ENCODE results near the gene MESP2. TPM values are rescaled to one million over a fixed set of nuclear protein-coding genes. Genes with fewer than 3 reads are reported as not detected.

Gene MESP2
- polyA plus RNA-seq, 1 of the 3 experiments (the other 2 are of a cell fraction): 0.31 TPM

- POLR2A ChIA-PET: no interaction called here
- 86% methylated on average over 6 of the region's 6 CpGs for WGBS (ENCODE audit: low lambda C conversion rate)
- TF ChIP-seq FOSL2 (IDR thresholded peaks at IDR 0.05; ENCODE audit: borderline replicate concordance, low read depth) (no peak), MXI1 (IDR thresholded peaks at IDR 0.05; ENCODE audit: low read depth, low read length) (no peak)
- no peak overlapping the region for H3K27ac ChIP-seq (ENCODE audit: low read depth in 2 of 2, low read length in 1 of 2)
- H3K36me3 ChIP-seq (replicated peaks in 1 of 2; ENCODE audit: control insufficient read depth in 1 of 2, insufficient read depth in 2 of 2, low read length in 1 of 2): no peaks in the 10 kb centered on the region
- no peaks in the 10 kb centered on the region for H3K27me3 ChIP-seq (ENCODE audit: insufficient read depth)
- H3F3A ChIP-seq (replicated peaks; ENCODE audit: insufficient read depth): peaks cover 5% of the 10 kb centered on the region
- H3K4me1 ChIP-seq (ENCODE audit: control insufficient read depth in 1 of 2, insufficient read depth in 2 of 2, low read depth in 1 of 2, low read length in 1 of 2): peaks cover 0 to 3% of the 10 kb centered on the region in 2 experiments; a peak in 1 of 4 replicates
- H3K9ac ChIP-seq: no peak overlapping the region
- H4K20me1 ChIP-seq (ENCODE audit: insufficient read depth): no peaks in the 10 kb centered on the region
- CTCF ChIA-PET: interaction anchor here (1.4 kb wide), 1 partner anchor 20 kb away, joined by 9 read pairs; no protein-coding TSS in a partner anchor
- no peaks in the 10 kb centered on the region for H3K79me2 ChIP-seq (ENCODE audit: insufficient read depth)
- no peaks in the 10 kb centered on the region for H3K9me3 ChIP-seq
- H3K4me3 ChIP-seq (ENCODE audit: low read depth in 2 of 2, low read length in 1 of 2): no peak overlapping the region
- H3K9me2 ChIP-seq: no peaks in the 10 kb centered on the region
- H3K4me2 ChIP-seq: no peak overlapping the region
- DNase-seq: no peak
- H2AFZ ChIP-seq (ENCODE audit: low read depth): no peak overlapping the region
Measured at GRCh38 chr15:89781055-89781454, 4.9 kb downstream of the MESP2 start.

DNA sequence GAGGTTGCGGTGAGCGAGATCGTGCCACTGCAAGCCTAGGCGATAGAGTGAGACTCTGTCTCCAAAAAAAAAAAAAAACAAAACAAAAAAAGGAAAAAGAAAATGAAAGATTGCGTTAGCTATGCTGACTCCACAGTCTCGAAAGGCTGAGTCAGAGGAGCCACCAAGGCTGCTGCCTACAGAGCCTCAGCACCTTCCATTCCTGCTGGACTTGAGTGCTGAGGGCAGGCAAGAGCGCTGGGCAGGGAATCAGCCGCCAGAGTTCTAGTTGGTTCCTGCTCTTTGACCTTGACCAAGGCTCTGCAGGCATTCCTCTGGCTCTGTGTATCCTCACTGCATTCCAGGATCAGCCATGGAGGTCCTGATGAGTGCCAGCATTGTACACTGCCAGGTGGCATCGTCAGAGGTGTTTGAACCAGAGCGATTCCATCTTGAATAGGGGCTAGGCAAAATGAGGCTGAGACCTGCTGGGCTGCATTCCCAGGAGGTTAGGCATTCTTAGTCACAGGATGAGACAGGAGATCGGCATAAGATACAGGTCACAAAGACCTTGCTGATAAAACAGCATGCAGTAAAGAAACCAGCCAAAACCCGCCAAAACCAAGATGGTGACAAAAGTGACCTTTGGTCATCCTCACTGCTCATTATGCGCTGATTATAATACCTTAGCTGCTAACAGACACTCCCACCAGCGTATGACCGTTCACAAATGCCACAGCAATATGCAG, 5.9 kb downstream of the MESP2 start:
- TF ChIP-seq RXRA (IDR thresholded peaks at IDR 0.05; ENCODE audit: borderline replicate concordance, low read depth) (no peak), CTCF (IDR thresholded peaks at IDR 0.05) (no peak), GATA2 (CRISPR knock-in tag; IDR thresholded peaks at IDR 0.05) (no peak), EZH2phosphoT487 (IDR thresholded peaks at IDR 0.05; ENCODE audit: borderline replicate concordance, low read depth) (no peak), YY1 (IDR thresholded peaks at IDR 0.05; ENCODE audit: low read depth) (no peak), MEF2A (IDR thresholded peaks at IDR 0.05; ENCODE audit: borderline replicate concordance, low read depth) (no peak), MXI1 (IDR thresholded peaks at IDR 0.05; ENCODE audit: low read depth, low read length) (no peak), SIN3A (IDR thresholded peaks at IDR 0.05; ENCODE audit: borderline replicate concordance, low read depth, low read length) (no peak), TAF1 (IDR thresholded peaks at IDR 0.05; ENCODE audit: borderline replicate concordance, low read depth, low read length) (no peak), NFIC (IDR thresholded peaks at IDR 0.05; ENCODE audit: borderline replicate concordance) (no peak), ELF1 (IDR thresholded peaks at IDR 0.05) (no peak), FOSL2 (IDR thresholded peaks at IDR 0.05; ENCODE audit: borderline replicate concordance, low read depth) (peak; percentile 53), EP300 (IDR thresholded peaks at IDR 0.05; ENCODE audit: borderline replicate concordance in 1 of 2, low read depth in 1 of 2, low read length in 1 of 2) (no peak), GABPA (IDR thresholded peaks at IDR 0.05; ENCODE audit: low read depth) (no peak), SMC3 (IDR thresholded peaks at IDR 0.05; ENCODE audit: low read depth, low read length) (no peak), MAX (IDR thresholded peaks at IDR 0.05; ENCODE audit: low read depth) (peak; percentile 39; the same call in 1 of the 2 replicates), FOXM1 (IDR thresholded peaks at IDR 0.05; ENCODE audit: low read depth) (no peak), RCOR1 (IDR thresholded peaks at IDR 0.05; ENCODE audit: low read length) (no peak), TCF12 (IDR thresholded peaks at IDR 0.05) (peak; percentile 33; the same call in 1 of the 2 replicates), CHD2 (IDR thresholded peaks at IDR 0.05; ENCODE audit: low read length, partially characterized antibody) (no peak), POLR2AphosphoS5 (IDR thresholded peaks at IDR 0.05; ENCODE audit: low read depth, low read length) (no peak)
- TF ChIP-seq, protein P1, sequence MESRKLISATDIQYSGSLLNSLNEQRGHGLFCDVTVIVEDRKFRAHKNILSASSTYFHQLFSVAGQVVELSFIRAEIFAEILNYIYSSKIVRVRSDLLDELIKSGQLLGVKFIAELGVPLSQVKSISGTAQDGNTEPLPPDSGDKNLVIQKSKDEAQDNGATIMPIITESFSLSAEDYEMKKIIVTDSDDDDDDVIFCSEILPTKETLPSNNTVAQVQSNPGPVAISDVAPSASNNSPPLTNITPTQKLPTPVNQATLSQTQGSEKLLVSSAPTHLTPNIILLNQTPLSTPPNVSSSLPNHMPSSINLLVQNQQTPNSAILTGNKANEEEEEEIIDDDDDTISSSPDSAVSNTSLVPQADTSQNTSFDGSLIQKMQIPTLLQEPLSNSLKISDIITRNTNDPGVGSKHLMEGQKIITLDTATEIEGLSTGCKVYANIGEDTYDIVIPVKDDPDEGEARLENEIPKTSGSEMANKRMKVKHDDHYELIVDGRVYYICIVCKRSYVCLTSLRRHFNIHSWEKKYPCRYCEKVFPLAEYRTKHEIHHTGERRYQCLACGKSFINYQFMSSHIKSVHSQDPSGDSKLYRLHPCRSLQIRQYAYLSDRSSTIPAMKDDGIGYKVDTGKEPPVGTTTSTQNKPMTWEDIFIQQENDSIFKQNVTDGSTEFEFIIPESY (IDR thresholded peaks at IDR 0.05; ENCODE audit: borderline replicate concordance, low read depth): 0 out of 2 replicates have a peak, but pooled peaks have one; percentile 31
- TF ChIP-seq, protein P2, sequence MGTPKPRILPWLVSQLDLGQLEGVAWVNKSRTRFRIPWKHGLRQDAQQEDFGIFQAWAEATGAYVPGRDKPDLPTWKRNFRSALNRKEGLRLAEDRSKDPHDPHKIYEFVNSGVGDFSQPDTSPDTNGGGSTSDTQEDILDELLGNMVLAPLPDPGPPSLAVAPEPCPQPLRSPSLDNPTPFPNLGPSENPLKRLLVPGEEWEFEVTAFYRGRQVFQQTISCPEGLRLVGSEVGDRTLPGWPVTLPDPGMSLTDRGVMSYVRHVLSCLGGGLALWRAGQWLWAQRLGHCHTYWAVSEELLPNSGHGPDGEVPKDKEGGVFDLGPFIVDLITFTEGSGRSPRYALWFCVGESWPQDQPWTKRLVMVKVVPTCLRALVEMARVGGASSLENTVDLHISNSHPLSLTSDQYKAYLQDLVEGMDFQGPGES (IDR thresholded peaks at IDR 0.05; ENCODE audit: low read depth, low read length): no peak
- Histone ChIP-seq H3K9me3 (no peaks in the 10 kb centered on the region), H3K27ac (ENCODE audit: low read depth in 2 of 2, low read length in 1 of 2) (peak overlapping the region in 1 of 2 experiments; percentile 26; a peak in 1 of 4 replicates), H4K20me1 (ENCODE audit: insufficient read depth) (no peaks in the 10 kb centered on the region), H3K4me2 (no peak overlapping the region), H3K27me3 (ENCODE audit: insufficient read depth) (no peaks in the 10 kb centered on the region), H2AFZ (ENCODE audit: low read depth) (0 out of 2 replicates have a peak overlapping the region, but pooled peaks have one; percentile 31), H3K36me3 (replicated peaks in 1 of 2; ENCODE audit: control insufficient read depth in 1 of 2, insufficient read depth in 2 of 2, low read length in 1 of 2) (peaks cover 0 to under 1% of the 10 kb centered on the region in 2 experiments), H3K4me1 (ENCODE audit: control insufficient read depth in 1 of 2, insufficient read depth in 2 of 2, low read depth in 1 of 2, low read length in 1 of 2) (no peaks in the 10 kb centered on the region; a peak in 1 of 4 replicates), H3K9me2 (no peaks in the 10 kb centered on the region), H3K4me3 (ENCODE audit: low read depth in 2 of 2, low read length in 1 of 2) (no peak overlapping the region), H3K9ac (no peak overlapping the region), H3K79me2 (ENCODE audit: insufficient read depth) (no peaks in the 10 kb centered on the region), H3F3A (replicated peaks; ENCODE audit: insufficient read depth) (peaks cover 5% of the 10 kb centered on the region)
- no peak for DNase-seq
- CTCF ChIA-PET: interaction anchor here (1.0 to 1.6 kb wide), 3 partner anchors 21 to 94 kb away, joined by 3 to 9 read pairs (median 7); no protein-coding TSS in a partner anchor
- POLR2A ChIA-PET: no interaction called here
- WGBS (ENCODE audit: low lambda C conversion rate): 76% methylated on average over 15 of the region's 15 CpGs

All from SK-N-SH (cell line).